SIG-M5 (cell line): ENCODE results near the gene NRXN3.
A peak's percentile ranks its signal among the peaks of the same experiment; 100 is the strongest.
"Not testable (repeated sequence)": the region's sequence is repeated elsewhere in the genome, so short reads cannot be mapped to it uniquely, and the experiment has no call there.

Experiments used
- DNase-seq: peaks from one replicate; lab custom pipeline; 2025; lab: John Stamatoyannopoulos, UW

Gene NRXN3

DNA sequence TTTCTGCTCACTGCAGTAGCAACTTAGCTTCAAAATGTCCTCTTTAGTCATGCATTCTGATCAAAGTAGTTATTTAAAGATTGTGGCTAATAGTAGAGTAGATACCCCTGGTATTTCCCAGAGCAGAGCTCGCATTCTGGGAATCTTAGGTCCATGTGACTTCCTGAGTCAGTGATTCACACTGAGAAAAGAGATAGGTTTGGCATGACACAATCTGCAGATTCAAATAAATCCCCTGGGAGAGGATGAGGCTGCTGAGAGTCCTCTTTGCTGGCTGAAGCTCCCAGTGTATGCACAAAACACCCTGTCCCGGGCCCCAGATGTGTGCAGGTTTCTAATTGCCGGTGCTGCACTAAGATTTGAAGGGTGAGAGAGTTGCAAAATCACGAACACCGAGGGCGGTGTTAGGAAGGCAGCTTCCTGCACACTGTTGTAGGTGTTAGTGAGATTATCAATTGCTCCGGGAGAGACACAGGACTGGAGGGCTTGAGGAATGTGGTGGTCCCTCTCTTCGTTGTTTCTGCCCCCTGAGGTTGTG, 233.2 kb downstream of the NRXN3 start:
- no peak for DNase-seq

GRCh38 chr14:78405079-78405856, 235.1 kb downstream of the NRXN3 start:
- no peak for DNase-seq

GRCh38 chr14:78412475-78412874, 242.3 kb downstream of the NRXN3 start:
- DNase-seq = no peak

GRCh38 chr14:78414172-78414571, 244.0 kb downstream of the NRXN3 start:
- no peak for DNase-seq

DNA sequence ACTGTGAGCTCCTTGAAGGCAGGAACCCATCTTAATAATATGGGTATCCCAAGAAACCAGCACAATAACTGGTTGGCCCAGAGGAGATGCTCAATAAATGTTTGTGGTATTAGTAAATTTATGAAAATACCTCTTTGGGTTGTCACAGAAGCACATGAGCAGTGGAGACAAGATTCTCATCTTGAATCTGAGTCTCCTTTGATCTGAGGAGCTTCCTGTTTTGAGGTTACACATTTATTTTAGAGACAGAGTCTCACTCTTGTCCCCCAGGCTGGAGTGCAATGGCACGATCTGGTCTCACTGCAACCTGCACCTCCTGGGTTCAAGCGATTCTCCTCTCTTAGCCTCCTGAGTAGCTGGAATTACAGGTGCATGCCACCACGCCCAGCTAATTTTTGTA, 247.4 kb downstream of the NRXN3 start:
- DNase-seq = no peak

- no peak for DNase-seq
Measured at GRCh38 chr14:78424311-78424710, 254.1 kb downstream of the NRXN3 start.

- no peak for DNase-seq
Measured at GRCh38 chr14:78425330-78425729, 255.2 kb downstream of the NRXN3 start.

DNA sequence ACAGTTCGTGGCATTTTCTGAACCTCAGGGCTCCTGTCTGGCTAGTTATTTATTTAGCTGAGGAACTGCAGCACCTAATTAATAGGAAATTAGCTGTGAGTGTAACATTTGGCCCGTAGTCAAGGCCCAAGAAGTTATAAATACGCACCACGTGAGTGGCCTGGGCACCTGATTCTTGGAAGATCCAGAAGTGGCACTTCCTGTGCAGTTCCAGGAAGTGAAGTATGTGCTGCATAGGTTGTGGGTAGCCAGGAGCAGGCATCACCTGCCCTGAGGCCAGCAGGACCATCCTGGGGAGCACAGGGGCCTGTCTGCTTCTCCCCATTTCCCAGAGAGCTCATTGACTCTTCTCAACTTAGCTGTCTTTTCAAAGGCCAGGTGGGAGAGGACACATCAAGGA, 255.6 kb downstream of the NRXN3 start:
- DNase-seq = no peak

DNA sequence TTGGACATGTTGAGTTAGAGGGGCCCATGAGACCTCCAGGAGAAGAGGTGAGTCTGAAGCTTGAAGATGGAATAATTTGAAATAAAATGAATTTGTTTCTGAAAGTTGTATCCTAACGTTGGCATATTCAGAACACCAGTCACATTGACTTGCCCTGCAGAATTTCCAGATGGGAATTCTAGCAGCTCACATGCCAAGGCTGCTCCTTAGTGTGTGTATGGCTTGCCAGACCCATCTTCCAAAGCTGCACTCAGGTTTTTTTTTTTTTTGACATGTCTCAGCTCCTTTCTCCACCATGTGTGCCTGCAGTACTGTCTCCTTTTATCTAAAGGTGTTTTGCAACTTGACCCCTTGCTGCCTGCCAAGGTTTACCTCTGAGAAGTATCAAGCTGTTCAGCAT, 261.9 kb downstream of the NRXN3 start:
- DNase-seq = no peak

- not testable (repeated sequence) for DNase-seq
Measured at GRCh38 chr14:78437448-78437847, 267.3 kb downstream of the NRXN3 start.

GRCh38 chr14:78440356-78440894, 270.3 kb downstream of the NRXN3 start:
- DNase-seq = no peak

DNA sequence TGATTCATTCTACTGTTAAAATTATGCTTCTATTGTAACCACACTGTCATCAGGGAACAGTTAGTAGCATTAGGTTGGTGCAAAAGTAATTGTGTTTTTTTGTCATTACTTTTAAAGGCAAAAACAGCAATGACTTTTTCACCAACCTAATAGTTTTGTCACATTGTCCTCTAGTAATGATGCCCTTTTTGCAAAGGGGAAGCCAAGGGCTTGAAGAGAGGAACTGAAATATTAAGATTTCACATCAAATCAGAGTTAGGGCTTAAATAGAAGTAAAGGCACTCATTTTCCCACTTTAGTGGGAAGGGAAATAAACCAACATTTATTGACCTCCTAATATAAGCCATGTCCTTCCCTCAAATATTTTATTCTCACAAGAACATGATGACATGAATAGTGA, 273.7 kb downstream of the NRXN3 start:
- no peak for DNase-seq

DNA sequence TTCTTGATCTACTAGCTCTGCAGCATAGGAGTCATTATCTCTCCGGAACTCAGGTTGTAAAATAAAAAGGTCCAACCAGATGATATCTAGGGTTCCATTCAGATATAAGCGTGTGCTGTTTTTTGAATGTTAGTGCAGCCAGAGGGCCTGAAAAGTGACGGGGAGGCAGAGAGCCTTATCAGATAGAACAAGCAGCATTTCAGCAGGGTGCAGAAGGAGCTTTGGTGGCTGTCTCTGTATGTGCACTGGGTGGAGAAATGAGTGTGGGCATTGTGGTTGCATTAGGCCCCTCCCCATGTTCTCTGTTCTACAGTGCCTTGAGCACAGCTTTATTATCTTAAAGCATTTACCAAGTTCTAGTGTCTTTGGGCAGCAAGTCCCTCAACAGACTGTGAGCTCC, 275.1 kb downstream of the NRXN3 start:
- DNase-seq = no peak

- no peak for DNase-seq
Measured at GRCh38 chr14:78446807-78447206, 276.6 kb downstream of the NRXN3 start.

DNA sequence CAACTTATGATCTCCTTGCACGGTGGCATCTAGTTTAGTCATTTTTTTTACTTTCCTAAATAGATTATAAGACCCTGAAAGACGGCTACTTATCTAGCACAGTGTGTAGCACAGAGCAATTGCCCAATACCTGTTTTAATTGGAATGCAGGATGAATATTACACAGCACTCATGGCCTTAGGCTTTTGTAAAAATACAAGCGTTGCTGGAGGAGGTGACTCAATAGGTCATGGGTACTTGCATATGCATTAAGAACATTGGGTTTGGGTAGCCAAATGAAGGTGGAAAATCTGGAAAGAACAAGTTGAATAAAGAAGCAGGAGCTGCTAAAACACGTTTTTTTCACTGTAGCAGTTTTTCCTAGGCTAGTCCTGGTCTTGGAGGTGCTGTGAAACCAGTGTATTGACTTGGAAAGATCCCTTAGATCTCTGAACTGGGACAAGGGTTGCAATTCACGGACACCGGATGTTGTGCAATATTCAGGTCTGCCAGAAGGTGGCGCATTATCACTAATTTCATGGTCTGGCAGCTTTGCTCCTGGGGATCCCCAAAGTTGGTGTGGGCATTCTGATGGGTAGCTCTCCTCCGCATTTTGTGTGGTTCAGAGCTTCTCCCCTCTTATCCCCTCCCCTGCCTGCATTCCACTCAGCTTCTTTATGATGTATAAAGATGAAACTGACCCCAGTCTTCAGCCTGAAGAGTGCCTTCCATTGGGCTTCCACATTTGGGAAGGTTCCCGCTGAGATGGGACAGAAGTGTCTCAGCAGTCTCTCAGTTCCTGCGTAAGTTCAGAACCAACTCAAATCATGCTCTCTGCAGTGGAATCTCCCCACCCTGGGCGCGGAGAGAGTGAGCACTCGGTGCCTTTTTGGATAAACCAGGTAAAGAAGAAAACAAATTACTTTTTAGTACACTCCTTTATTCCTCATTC, 278.3 kb downstream of the NRXN3 start:
- DNase-seq = no peak

DNA sequence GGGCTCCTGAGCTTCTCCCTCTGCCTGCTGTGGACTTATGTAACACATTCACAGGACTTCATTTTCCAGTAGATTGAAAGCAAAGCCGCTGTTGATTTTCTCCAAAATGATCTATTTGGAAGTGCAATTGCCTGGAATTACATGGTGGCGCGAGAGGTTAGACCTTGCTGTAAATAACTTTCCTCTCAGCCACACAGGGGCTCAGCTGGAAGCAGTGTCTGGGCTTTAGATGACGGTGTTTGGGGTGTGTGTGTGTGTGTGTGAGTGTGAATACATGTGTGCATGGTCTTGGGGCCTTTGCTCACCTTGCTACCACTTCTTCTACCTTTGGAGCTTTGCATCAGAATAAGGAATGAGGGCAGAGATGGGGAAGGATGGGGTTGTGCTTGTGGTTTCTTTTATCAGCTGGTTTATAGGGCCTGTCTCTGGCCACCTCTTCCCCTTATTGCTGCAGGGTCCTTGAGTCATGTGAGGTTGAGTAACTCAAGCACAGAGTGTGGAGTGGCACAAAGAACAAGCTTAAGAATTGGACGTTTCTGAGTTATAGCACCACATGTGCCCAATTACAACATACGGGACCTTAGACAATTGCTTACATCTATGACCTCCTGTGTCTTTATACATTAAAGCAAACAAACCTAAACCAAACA, 280.6 kb downstream of the NRXN3 start:
- peak; percentile 3 for DNase-seq

DNA sequence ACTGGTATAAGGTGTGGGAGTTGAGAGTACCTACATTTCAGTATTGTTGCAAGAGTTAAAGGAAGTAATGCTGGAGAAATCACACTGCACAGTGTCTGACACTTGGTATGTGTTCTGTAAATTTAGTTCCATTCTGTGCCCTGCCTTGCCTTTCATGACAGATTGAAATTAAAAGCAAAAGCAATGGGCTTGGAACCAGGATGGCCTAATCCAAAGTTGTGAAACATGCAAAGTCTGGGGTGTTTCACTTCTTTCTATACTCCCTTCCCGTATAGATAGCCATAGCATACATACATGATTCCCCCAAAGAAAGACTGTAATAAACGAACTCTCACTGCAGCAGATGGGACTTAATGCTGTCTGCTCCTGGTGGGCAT, 281.1 kb downstream of the NRXN3 start:
- no peak for DNase-seq

GRCh38 chr14:78455896-78456435, 285.8 kb downstream of the NRXN3 start:
- no peak for DNase-seq

- DNase-seq = no peak
Measured at GRCh38 chr14:78469947-78470346, 299.8 kb downstream of the NRXN3 start.

GRCh38 chr14:78479127-78479780, 309.1 kb downstream of the NRXN3 start:
- no peak for DNase-seq

GRCh38 chr14:78484028-78484427, 313.9 kb downstream of the NRXN3 start:
- no peak for DNase-seq
